Forelimb muscle (tissue), 1 donor: ENCODE results near the gene JAKMIP2. TPM values are rescaled to one million over a fixed set of nuclear protein-coding genes. Genes with fewer than 3 reads are reported as not detected.

Experiments
- DNase-seq: peaks from one replicate; pipeline ENCODE4 v3.0.0-alpha.2; 2013; ENCODE audit warnings: low read depth
- polyA plus RNA-seq: library from polyadenylated mRNA; unstranded; fragments of 120-200 nt; gene quantifications from one replicate; pipeline ENCODE4 v1.2.1, GENCODE V29; 2013; ENCODE audit not compliant: insufficient read length

The JAKMIP2 gene
- polyA plus RNA-seq, 1 donor, result 1.4 TPM

DNA sequence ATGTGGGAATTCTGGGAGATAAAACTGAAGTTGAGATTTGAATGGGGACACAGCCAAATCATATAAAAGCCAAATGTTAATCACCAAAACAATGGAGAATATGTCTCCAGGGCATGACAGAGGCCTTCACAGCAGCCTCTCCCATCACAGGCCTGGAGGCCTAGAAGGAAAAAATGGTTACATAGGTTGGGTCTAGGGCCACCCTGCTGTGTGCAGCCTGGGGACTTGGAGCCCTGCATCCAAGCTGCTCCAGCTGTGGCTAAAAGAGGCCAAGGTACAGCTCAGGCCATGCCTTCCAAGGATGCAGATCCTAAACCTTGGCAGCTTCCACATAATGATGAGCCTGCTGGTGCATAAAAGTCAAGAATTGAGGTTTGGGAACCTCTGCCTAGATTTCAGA lies 85.1 kb downstream of the JAKMIP2 start:
- no peak for DNase-seq

DNA sequence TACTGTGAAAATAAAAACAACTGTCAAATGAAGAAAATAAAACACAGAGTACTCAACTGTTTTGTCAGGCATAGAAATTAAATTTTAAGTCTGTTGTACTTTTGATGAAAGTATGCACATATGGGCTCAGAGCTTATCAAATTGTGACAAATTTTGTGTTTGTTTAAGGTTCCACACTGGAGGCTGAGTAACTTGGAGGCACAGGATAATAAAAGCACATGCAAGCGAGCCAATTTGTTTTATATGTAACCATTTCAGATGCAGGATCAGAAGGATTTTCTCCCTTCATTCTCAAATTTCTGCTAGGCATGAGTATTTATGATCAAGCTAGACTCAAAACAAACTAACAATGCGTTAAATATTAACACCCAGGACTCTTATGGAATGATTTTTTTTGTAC lies 87.8 kb downstream of the JAKMIP2 start:
- no peak for DNase-seq

DNA sequence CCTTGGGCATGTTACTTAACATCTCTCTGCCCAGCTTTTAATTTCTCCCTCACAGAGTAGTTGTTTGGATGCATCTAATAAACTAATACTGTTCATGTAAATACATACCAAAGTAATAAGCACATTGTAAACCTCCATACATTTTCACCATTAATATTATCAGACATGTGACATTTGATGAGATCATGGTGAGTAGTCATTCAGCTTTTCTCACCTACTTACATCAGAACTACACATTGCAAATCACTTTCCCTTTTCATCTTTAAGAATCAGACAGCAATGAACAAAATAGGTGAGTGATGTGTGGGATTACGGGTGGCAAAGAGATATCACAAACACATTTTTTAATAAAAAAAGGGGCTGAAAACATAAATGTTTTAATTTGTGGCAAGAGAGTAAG lies 89.3 kb downstream of the JAKMIP2 start:
- no peak for DNase-seq

DNA sequence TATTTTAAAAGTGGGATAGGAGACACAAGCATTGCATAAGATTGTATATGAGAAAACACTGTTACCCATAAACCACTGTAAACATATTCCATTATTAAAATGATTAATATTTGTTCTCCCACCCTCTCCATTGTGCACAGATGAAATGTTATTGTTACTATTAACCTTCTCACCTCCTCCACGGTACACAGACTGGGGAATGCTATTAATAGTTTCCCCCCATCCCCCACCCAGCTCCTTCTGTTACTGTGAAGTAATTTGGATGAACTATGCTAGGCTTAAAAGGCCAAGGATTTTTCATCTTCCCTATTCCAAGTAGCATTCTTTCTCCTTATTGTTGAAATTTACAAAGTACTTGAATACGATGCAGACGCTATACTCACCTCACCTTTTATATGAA lies 91.4 kb downstream of the JAKMIP2 start:
- DNase-seq, result no peak

DNA sequence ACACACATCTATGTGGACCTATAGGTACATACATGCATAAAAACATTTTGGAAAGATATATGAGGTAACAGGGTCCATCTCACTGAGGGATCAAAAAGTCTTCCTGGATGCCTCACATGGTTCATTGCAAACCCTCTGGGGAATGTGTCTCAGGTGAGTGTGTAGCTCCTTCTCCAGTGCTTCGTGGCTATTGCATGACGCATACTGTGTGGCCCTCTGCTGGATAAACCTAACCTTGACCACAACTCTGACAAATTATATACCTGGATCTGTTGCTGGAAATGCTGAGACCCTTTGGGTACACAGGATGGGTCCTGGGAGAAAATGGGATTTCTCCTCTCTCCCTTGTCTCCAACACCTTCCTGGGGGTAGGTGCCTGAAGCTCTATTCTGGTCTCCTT lies 91.9 kb downstream of the JAKMIP2 start:
- no peak for DNase-seq

DNA sequence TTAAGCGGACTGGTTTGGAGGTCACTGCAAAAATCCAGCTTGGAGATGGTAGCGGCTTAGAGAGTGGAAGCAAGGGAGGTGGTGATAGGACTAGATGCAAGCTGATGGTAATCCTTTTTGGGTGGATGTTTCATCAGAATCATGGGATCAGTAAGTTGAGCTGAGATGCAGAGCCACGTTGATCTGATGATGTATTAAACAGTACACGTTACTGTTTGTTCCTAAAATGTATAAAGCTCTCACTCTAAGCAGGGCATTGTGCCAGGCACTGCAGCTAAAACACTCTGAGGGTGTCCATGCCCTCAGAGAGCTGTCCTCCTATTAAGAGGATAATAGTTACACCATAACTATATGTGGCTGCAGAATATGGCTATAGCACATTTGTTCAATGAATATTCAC lies 93.1 kb downstream of the JAKMIP2 start:
- DNase-seq, result no peak

DNA sequence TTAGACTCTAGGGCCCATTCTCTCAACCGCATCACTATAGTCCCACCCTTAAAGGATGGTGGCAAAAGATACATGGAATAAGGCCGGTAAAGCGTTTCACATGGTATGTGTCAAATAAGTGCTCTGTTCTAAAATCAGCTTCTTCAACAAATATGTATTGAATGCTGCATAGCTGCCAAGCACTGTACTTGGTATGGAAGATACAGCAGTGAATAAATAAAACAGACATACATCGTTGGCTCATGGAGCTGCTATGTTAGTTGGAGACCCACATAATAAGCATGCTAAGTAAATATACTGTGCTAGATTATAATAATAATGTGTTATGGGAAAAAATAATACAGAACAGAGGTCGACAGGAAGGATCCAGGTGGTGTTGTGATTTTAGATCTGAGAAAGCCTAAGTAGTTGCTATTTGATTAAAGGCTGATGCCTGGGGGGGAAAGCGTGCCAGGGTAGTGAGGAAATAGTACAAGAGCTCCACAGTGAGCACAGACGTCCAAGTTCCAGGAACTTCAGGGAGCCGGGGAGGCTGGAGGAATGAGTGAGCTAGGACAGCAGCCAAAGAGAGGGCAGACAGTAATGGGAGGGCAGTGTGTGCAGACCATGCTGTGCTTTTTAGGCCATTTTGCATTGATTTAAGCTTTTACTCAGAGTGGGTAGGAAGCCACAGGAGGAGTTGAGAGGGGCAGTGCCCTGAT lies 93.7 kb downstream of the JAKMIP2 start:
- DNase-seq, result no peak

DNA sequence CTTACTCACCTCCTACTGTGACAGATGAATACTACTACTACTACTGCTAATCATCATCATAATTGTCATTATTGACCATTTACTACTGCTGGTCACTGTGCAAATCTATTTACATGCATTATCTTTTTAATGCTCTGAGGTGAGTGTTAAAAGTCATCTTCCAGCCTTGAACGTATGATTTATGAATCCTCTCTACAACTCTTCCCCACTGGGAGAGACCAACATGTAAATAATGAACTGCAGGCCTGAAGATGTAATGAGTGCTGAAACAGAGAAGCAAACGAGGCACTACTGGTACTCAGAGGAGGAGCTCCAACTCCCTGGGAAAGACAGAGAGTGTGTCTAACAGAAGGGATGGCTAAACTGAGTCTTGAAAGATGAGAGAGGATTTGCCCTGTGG lies 95.4 kb downstream of the JAKMIP2 start:
- DNase-seq, result no peak

DNA sequence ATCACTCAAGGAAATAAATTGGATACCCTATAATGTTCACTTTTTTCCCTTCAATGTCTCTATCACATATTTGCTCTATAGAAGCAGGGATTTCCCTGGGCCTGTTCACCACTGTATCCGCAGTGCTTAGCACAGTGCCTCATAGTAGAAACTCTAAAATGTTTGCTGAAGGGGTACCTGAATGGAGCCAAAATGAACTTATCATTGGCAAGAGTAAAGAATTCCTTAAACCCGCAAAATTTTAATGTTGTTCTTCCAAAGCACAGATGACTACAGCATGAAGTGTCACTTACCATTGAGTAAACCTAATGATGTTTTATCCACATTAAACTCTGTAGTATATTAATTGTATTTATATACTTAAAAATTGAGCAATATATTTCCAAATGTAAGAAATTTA lies 96.1 kb downstream of the JAKMIP2 start:
- no peak for DNase-seq

DNA sequence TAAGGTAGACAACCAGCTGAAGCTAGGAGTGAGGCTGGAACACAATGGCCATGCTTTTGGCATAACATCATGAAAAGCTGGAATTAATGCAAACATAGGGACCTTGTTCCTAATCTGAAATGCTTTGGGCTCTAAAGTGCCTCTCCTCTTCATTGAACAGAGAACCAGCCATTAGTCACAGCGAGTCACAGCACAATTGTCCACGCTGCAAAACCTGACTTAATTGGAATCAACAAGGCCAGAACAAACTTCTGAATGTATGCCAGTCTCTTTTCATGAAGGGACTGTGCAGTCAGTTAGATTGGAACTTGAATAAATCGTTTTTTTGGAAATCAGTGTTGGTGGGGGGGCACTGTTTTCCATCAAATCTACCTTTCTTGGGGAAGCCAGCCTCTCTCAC lies 96.5 kb downstream of the JAKMIP2 start:
- DNase-seq, result no peak

DNA sequence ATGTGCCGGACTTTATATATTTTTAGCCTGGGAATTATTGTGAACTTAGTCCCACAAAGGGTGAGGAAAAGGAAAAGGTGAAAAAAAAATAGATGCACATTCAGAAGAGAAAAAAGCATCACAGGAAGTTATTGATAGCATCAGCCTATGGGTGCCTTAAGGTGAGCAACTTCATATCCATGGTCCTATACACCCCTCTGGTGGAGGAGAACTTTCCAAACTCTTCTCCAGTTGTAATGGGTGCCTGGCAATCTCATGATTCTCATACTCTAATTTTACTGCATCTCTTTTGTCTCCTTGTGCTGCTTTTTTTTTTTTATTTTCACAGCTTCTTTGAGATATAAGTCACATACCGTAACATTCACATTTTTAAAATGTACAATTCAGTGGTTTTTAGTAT lies 107.4 kb downstream of the JAKMIP2 start:
- DNase-seq, result no peak

DNA sequence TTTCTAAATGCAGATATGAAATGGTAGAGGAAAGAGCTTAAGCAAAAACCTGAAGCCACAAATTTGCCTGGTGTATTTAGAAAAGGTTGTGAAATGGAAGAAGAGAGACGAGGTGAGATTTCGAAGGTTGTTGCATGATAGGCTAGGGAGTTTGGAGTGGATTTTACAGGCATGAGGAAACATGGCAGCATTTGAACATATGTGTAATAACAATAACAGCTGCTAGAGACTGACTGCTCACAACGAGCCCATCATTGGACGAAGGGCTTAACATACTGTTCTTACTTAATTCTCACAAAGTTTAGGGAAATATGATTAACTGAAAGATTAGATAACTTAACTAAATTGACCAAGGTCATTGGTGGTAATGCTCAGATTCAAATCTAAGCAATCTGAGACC lies 108.1 kb downstream of the JAKMIP2 start:
- DNase-seq, result no peak

DNA sequence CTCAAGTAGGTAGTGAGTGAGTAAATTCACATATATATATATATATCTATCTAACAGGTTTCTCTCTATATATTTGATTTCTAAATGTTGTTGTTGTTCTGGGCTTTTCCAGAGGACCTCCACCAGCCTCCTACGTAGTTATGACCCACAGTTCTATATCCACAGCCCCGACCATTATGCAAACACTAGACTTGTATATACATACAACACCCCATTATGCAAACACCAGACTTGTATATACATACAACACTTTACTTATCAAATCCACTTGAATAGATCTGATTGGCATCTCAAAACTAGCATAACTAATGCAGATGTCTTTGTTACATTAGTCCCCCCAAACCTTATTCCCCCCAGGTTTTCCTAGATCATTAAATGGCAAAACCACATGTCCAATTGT lies 108.7 kb downstream of the JAKMIP2 start:
- DNase-seq, result no peak

DNA sequence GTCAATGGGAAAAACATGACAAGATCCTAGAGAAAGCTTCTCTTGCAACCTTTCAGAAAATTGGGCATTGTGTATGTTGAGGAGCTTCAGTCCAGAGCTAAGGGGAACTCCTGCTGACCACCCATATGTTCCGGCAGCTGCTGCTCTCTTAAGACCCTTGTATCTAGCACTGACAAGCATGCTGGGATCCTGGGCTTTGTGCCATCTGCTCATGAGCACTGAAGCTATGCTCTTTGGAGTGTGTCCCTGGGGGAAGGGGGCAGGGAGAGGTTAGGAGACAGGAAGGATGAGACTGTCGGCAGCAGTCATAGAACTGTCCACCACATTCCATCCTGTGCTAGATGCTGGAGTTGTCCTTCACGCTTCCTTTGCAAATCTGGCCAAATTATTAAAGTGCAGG lies 109.3 kb downstream of the JAKMIP2 start:
- peak; percentile 14 for DNase-seq

DNA sequence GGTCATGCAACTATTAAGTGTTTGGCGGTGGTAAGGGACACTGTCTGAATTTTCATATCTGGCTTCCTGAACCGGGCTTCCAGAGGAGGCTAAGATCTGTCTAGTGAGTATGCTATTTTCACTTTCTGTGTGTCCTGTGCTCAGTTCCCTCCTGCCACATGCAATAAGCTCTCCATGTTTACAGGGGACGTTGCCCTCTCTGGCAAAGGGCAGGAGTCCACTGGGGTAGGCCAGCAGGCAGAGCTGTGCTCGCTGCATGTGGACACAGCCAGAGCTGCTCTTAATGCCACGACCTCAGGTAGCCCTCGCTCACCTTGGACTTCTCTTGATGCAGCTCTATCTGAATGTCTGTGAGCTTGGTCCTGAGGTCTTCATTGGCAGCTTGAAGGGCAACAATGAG lies 111.2 kb downstream of the JAKMIP2 start:
- no peak for DNase-seq

DNA sequence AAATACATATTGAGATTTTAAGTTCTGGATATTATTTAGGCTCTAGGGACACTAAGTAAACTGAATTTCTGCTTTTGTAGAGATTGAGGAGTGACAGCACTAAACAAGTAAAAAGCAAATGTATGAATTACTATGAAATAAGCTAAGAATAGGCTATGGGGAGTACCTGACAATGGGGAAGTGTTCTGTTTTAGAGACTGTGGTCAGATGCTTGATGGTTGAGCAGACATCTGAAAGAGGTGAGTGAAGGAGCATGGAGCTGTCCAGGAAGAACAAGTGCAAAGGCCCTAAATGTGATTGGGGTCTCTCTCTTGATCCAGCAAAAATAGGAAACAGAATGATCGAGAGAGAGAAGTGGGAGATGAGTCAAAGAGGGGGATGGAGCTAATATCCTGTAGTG lies 111.7 kb downstream of the JAKMIP2 start:
- DNase-seq, result no peak

DNA sequence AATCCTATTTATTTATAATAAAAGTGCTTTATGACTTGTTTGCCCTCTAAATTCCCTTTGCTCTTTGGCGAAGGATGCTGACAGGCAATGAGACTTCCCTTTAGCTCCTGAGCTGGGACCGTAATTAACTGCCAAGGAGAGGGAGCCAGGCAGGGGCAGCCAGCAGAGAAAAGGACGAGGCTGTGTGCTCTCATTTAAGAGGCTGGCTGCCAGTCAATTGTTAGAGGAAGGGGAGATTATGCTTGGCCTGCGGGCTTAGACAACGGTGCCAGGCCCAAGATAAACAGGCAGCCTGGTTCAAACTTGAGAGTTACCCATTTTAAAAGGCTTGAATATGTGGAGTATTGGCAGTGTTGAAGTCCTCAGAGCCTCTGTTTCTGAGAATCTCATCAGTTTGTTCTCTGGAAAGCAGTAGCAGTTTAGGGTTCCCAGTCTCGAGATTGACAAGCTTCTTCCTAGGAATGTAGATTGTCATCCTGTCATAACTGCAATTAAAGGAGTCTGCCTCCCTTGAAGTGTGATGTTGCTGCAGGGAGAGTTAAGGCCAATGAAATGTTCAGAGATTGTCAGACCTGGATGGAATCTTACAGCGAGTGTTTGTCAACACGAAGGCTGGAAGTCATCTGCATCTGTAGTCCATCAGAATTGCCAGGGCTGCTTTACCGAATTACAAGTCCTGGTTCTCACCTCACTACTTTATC lies 113.2 kb downstream of the JAKMIP2 start:
- no peak for DNase-seq

DNA sequence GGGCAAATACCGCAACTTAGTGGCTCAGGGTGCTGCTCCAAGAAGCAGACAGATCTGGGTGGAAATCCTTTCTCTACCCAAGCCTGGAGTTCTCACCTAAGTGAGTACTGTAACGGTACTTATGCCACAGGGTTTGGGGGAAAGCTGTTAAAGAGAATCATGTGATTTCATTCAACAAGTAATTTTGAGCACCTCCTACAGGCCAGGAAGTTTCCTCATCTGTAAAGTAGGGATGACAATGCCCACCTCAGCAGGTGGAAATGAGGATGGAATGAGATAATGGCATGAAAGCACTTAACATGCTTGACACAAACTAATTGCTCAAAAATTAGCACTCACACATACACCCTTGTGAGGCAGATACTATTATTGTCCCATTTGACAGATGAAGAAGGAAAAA lies 114.1 kb downstream of the JAKMIP2 start:
- DNase-seq, result no peak

DNA sequence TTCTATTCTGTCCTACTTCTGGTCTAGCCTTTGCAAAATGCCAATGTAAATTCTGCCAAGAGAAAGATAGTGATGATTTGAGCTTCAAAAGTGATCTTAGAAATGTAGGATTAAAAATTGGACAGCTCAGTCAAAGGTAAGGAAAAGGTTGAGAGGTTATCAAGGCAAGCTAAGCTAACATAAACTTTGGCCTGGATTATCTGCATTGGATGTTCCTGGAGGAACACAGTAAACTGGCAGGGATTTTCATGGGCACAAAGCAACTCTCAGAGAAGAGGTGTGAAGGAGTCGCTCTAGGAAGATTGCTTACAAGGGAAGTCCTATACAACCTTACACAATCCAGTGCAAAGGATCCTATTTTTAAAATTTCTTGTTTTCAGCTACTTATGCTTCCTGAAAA lies 115.2 kb downstream of the JAKMIP2 start:
- no peak for DNase-seq

DNA sequence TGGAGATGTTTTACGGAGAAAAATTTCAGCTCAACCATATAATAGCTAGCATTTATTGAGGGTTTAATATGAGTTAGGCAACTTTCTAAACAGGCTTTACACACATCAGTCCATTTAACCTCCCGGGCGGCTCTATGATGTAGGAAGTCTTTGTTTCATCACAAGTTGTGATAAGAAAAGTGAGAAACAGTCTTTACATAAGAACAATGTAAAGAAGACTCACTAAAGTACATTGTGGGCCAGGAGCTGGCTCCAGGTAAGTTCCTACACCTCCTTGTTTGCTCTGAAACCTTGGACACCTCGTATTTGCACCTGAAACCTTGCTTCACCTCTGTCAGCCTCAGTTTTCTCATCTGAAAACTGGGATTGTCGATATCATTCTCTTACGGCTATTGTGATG lies 116.1 kb downstream of the JAKMIP2 start:
- DNase-seq, result no peak

DNA sequence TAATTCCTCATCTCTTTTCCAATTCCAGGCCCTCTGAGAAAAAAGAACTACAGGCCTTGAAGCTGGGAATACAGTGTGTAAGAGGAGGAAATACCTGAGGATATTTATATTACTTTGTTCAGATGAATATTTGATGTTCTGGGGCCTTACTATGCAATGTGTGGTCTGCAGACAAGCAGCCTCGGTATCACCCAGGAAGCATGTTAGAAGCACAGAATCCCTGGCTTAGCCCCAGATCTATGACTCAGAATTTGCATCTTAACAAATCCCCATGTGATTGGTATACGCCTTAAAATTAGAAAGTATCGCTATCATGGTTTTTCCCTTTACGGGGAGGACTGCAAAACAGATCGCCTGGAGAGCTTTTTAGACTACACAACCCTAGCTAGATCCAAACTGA lies 121.0 kb downstream of the JAKMIP2 start:
- DNase-seq, result no peak

DNA sequence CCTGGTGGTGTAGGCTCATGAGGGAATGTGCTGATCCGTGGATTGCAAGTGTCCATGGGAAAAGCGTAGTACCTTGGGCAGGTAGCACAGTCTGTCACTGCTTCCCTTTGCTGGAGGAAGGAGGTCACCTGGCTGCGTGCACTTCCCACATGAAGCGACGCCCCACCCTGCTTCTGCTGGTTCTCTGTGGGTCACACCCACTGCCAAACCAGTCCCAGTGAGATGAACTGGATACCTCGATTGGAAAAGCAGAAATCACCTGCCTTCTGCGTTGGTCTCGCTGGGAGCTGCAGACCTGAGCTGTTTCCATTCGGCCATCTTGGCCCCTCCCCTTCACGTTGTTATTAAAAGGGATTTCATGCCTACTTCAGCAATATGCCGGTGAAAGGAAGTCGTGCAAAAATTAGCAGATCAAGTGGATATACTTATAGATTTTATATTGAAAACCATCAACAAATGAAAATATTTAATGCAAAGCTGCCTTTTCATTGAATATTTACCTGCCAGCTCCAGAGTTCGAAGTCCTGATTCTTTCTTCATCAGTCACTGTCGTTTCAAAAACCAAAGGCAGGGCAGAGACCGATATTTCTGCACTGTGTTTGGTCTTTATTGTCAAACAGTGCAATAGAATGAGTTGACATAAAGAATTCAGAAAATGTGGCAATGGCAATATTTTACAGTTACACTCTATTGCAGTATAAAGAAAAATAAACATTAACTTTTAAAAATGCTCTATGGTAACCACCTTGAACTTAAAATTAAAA lies 123.2 kb downstream of the JAKMIP2 start:
- no peak for DNase-seq
